ENCODE measurements around the gene NAA25. TPM values are rescaled to one million over a fixed set of nuclear protein-coding genes. Genes with fewer than 3 reads are reported as not detected.
A peak's percentile ranks its signal among the peaks of the same experiment; 100 is the strongest.

Gene NAA25
- total and polyA plus RNA-seq, 9 of the 15 experiments (the other 6 are each of a cell fraction or from before 2014, with no cell fraction given): 26.6 to 59.6 (median 48.9) TPM

GRCh38 chr12:112125250-112125999 is 16.8 kb upstream of the NAA25 start, which contains the start of gene TRAFD1 (continued):
- 0 out of 2 replicates have a peak, but pooled peaks have one; percentile 33 for TF ChIP-seq FOXP4 (CRISPR knock-in tag; IDR thresholded peaks at IDR 0.05; ENCODE audit: borderline replicate concordance)
- peak; percentile 68; the same call in 1 of the 2 replicates for TF ChIP-seq CEBPZ (IDR thresholded peaks at IDR 0.05; ENCODE audit: borderline replicate concordance, low read depth, low read length)
- TF ChIP-seq ZNF57 (CRISPR knock-in tag; IDR thresholded peaks at IDR 0.05): no peak
- peak; percentile 60; the same call in 1 of the 2 replicates for TF ChIP-seq KLF13 (tag; IDR thresholded peaks at IDR 0.05; ENCODE audit: borderline replicate concordance, low read depth)
- TF ChIP-seq TAF9B (IDR thresholded peaks at IDR 0.05; ENCODE audit: partially characterized antibody): peak; percentile 87
- TF ChIP-seq ELF2 (CRISPR knock-in tag; IDR thresholded peaks at IDR 0.05): 0 out of 2 replicates have a peak, but pooled peaks have one; percentile 8
- 0 out of 2 replicates have a peak, but pooled peaks have one; percentile 17 for TF ChIP-seq ZFP91 (CRISPR knock-in tag; IDR thresholded peaks at IDR 0.05)
- TF ChIP-seq POLR2B (IDR thresholded peaks at IDR 0.05; ENCODE audit: low read depth, partially characterized antibody): peak; percentile 92
- peak; percentile 92 for TF ChIP-seq GABPA (tag; conservative IDR thresholded peaks at IDR 0.05; ENCODE audit: low read depth)
- TF ChIP-seq SP1 (CRISPR knock-in tag; IDR thresholded peaks at IDR 0.05): peak; percentile 97
- no peak for TF ChIP-seq POU5F1 (IDR thresholded peaks at IDR 0.05; ENCODE audit: borderline replicate concordance, low read depth, low read length, partially characterized antibody)
- peak; percentile 76 for TF ChIP-seq CREM (IDR thresholded peaks at IDR 0.05; ENCODE audit: low read depth)
- peak; percentile 42 for TF ChIP-seq PHF20 (IDR thresholded peaks at IDR 0.05; ENCODE audit: partially characterized antibody)
- TF ChIP-seq STAT6 (CRISPR knock-in tag; IDR thresholded peaks at IDR 0.05): peak; percentile 55; the same call in 1 of the 2 replicates
- TF ChIP-seq TFAP4 (CRISPR knock-in tag; IDR thresholded peaks at IDR 0.05; ENCODE audit: borderline replicate concordance): peak; percentile 70; the same call in 1 of the 2 replicates
